Measurements from ENCODE around the gene DCDC1.

DCDC1 gene

DNA sequence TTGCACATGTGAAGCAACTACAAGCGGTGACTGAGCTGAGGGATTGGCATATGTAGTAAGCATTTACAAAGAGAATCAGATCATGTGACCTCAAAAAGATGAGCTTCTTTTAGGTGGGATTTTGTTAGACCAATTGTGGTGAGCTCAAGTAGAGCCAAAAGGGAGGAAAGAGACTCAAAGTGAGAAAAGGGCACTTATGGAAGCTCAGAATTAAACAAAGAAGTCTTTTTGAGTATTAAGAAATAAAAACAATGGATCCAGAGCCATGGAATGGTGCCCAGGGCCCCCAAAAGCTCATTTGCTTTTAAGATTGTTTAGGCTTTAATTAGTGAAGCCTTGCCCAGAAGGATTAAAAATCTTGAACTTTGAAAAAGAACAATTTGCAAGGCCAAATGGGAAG lies 536.7 kb downstream of the DCDC1 start:
- DNase-seq (ENCODE audit: low read depth), result no peak

DNA sequence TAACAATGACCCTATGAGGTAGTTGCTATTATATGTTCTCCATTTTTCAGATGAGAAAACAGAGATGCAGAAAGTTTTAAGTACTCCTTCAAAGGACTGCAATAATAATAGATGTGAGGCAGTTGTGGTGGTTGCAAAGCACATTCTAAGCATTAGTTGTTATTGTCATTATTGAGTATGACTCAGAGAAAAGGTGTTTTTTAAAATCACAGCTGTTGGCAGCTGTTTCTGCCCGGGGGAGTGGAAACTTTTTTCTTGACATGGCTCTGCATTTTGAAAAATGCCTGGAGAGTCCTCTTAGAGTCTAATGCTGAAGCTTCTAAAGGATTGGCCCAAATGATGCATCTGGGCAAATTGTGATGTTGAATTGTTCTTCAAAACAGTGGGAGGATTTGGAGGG lies 538.9 kb downstream of the DCDC1 start:
- no peak for DNase-seq (ENCODE audit: low read depth)

DNA sequence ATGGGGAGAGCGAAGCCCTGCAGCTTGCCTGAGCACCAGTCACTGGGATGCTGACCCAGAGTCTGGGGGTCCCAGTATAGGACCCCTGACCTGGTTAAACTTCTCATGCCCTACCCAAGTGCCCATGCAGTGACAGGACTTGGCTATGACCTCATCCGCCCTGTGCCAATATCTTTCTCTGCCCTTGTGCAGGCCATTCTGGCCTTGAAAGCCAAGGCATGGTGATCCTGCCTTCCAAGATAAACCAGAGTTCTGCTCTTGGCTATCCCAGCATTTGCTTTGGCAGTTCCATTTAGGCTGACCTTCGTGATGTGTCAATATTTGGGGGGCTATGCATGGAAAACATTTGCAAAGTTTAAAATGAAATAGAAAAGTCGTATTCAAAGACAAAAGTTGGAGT lies 542.6 kb downstream of the DCDC1 start:
- no peak for DNase-seq (ENCODE audit: low read depth)

- DNase-seq (ENCODE audit: low read depth), result no peak
Measured at GRCh38 chr11:30825723-30826122, 543.8 kb downstream of the DCDC1 start.

DNA sequence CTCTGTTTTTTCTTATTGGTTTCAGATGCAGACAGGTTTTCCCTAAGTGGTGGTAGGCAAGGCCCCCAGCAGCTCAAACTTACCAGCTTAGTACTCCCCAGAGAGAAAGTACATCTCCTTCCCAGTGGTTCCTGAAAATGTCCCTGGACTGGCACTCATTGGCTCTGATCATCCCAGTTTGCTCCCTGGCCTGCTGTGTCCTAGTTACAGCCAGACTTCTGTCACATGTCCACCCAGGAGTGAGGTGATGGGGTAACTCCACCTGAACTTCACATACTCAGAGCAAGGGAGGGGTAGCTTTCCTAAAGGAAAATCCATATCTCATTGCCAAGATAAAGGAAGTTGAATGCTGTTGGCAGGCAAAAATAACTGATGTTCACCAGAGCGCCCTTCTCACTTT lies 546.4 kb downstream of the DCDC1 start:
- DNase-seq (ENCODE audit: low read depth), result no peak

GRCh38 chr11:30821438-30821965 lies 548.0 kb downstream of the DCDC1 start:
- no peak for DNase-seq (ENCODE audit: low read depth)

- no peak for DNase-seq (ENCODE audit: low read depth)
Measured at GRCh38 chr11:30818721-30819120, 550.8 kb downstream of the DCDC1 start.

- DNase-seq (ENCODE audit: low read depth), result no peak
Measured at GRCh38 chr11:30816959-30817880, 552.3 kb downstream of the DCDC1 start.

GRCh38 chr11:30815619-30816018 lies 553.9 kb downstream of the DCDC1 start:
- no peak for DNase-seq (ENCODE audit: low read depth)

- DNase-seq (ENCODE audit: low read depth), result no peak
Measured at GRCh38 chr11:30814737-30815136, 554.8 kb downstream of the DCDC1 start.

Data from activated T-cell treated with anti-CD3 and anti-CD28 coated beads for 1 hour (primary cell).